Measurements from ENCODE around the gene EXOC4.

Gene EXOC4

DNA sequence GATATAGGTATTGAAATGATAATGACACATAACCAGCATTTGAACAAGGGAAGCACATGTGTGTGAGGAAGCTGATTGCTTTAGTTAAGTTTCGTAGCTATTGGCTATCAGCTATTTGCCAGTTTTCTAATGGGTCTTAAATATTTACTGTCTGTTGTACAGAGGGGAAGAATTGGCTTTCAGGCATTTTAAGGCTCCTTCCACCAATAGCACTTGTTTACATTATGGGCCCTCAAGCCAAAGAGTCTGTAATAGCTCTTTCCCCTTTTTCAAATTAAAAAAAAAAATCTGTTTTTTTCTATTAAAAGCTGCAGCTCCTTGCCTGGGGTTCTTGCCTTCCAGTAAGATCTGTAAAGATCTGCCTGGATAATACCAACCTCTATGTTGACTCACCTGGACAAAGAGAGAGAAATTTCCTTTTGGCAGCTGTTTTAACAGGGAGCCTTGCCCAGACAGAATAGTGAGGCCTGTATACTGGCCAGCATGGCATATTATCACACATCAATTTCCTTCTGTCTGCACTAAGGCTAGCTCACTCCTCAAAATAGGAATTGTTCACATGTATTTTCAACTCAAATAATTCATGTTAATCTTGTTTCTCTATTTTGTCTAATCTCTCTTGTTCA is 769.5 kb downstream of the EXOC4 start:
- TF ChIP-seq Cebpa-rat (IDR thresholded peaks at IDR 0.05) = no peak
- Histone ChIP-seq H3K4me3 (no peak overlapping the region), H3K4me2 (no peak overlapping the region), H3K9ac (no peak overlapping the region), H3K36me3 (no peaks in the 10 kb centered on the region), H3K27ac (no peak overlapping the region), H3K4me1 (no peaks in the 10 kb centered on the region), H4K20me1 (no peaks in the 10 kb centered on the region), H3K9me3 (no peaks in the 10 kb centered on the region), H3K27me3 (no peaks in the 10 kb centered on the region)

DNA sequence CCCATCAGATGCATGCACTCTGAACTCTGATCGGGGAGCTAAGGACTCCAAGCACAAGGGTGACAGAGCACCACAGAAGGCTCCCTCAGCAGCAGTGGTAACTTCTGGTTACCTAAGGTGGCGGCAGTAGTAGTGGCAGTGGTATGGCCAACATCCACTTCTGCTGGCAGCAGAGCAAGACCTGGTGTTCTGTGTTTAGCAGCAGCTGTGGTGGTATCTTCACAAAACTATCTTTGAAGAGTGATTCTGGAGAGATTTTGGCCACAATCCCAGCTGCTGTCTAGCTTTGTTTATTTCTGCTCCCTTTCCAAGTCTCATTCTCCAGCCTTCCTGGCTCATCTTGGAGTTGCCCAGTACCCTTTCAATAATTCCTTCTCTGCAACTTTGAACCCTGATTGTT is 771.9 kb downstream of the EXOC4 start:
- Histone ChIP-seq H3K9me3 (peaks cover 12% of the 10 kb centered on the region), H3K4me2 (no peak overlapping the region), H3K27ac (no peak overlapping the region), H3K27me3 (no peaks in the 10 kb centered on the region), H3K36me3 (peaks cover 15% of the 10 kb centered on the region; the same call in 1 of the 2 replicates), H3K9ac (no peak overlapping the region), H3K4me1 (no peaks in the 10 kb centered on the region), H3K4me3 (no peak overlapping the region), H4K20me1 (no peaks in the 10 kb centered on the region)
- no peak for TF ChIP-seq Cebpa-rat (IDR thresholded peaks at IDR 0.05)

DNA sequence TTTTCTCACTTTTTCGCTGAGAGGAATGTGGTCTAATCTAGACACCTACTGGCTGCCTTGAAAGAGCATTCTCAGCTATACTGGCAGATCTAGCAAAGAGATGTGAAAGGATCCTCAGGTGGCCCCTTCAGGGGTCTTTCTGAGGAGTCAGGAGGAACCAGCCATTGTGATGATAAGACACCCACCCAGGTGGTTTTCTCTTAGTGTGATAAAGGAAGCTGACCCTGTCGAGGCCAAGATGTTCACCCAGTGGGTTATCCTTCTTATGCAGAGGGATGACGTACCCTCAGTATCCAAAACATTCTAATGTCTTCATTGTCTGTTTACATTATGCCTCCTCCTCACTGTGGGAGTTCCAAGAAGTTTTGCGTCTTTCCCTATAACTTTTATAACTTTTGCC is 776.0 kb downstream of the EXOC4 start:
- peaks cover 15% of the 10 kb centered on the region for H3K36me3 ChIP-seq
- no peak for TF ChIP-seq Cebpa-rat (IDR thresholded peaks at IDR 0.05)
- no peaks in the 10 kb centered on the region for H3K27me3 ChIP-seq
- H3K9ac ChIP-seq = no peak overlapping the region
- no peaks in the 10 kb centered on the region for H3K4me1 ChIP-seq
- peaks cover 18% of the 10 kb centered on the region for H3K9me3 ChIP-seq
- no peaks in the 10 kb centered on the region for H4K20me1 ChIP-seq
- no peak overlapping the region for H3K27ac ChIP-seq
- no peak overlapping the region for H3K4me3 ChIP-seq
- H3K4me2 ChIP-seq = no peak overlapping the region

DNA sequence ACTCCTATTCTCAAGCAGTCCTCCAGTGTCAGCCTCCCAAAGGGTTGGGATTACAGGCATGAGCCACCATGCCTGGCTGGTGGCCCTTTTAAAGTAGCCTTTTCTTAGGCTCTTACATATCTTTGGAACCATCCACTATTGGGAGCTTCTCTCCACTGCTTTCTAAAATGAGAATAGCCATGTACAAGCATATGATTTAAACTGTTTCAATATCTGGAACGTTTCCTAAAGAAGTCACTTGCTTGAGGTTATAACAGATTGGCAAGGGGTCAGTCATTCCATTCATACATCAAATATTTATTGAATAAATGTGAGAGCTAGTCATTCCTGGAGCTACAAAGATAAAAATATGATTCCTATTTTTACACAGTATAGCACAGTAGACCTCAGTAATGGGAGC is 776.9 kb downstream of the EXOC4 start:
- H3K4me1 ChIP-seq = no peaks in the 10 kb centered on the region
- no peak for TF ChIP-seq Cebpa-rat (IDR thresholded peaks at IDR 0.05)
- peaks cover 18% of the 10 kb centered on the region for H3K9me3 ChIP-seq
- H3K27ac ChIP-seq = no peak overlapping the region
- no peak overlapping the region for H3K9ac ChIP-seq
- no peaks in the 10 kb centered on the region for H4K20me1 ChIP-seq
- H3K4me3 ChIP-seq = no peak overlapping the region
- no peaks in the 10 kb centered on the region for H3K27me3 ChIP-seq
- peaks cover 15% of the 10 kb centered on the region for H3K36me3 ChIP-seq
- no peak overlapping the region for H3K4me2 ChIP-seq

DNA sequence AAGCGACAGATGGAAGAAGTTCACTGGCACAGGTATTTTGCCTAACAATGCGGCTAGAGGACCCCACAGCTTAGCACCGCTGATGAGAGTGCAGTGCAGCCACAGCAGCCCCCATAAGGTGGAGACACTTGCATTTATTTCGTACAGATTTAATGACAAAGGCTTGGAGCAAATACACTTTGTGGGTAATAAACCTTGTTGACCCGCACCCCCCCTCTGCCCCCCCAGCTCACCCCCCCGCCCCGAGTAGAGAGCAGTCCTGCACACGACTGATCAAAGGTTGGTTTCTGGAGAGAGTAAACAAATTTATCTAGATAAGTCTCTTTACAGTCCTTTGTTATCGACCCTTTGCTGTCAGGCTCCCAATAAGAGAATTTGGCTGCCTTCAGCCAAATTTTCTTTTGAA is 777.6 kb downstream of the EXOC4 start:
- H3K9me3 ChIP-seq = peaks cover 18% of the 10 kb centered on the region
- peaks cover 15% of the 10 kb centered on the region for H3K36me3 ChIP-seq
- H3K4me3 ChIP-seq = no peak overlapping the region
- H3K27me3 ChIP-seq = no peaks in the 10 kb centered on the region
- H3K27ac ChIP-seq = no peak overlapping the region
- H3K9ac ChIP-seq = no peak overlapping the region
- TF ChIP-seq Cebpa-rat (IDR thresholded peaks at IDR 0.05) = no peak
- no peaks in the 10 kb centered on the region for H4K20me1 ChIP-seq
- H3K4me2 ChIP-seq = no peak overlapping the region
- no peaks in the 10 kb centered on the region for H3K4me1 ChIP-seq

DNA sequence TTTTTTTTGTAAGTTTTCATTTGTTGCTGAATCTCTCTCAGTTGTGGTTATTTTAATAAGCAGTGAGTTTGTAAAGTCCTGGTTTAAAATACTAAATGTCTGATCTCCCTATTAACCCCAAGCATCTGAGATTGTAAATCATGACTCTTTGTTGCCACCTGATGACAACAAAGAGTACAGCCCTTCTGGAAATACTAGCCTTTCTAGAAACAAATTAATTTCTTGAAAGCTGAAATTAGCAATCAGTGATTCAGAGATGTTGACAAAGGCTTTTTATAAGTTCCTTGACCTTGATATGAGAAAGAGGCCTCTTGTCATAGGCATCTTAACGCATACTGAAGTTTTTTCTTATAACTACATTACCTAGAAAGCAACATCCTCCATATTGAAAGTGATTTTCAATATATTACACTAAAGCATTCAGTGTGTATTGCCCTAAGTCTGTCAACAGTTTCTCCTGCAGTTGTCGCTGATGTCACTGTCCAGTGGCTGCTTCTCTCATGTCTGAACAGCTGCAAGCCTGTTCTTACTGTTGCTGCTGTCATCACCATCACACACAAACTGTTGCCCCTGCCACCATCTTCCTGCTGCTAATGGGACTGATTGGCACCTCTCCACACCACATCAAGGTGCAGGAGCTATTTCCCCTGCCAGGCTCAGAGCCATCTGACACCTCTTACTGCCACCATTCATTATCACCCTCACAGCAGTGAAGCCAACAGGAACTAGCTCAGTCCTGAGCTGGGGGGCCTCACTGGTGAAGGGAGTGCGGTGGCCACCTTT is 779.1 kb downstream of the EXOC4 start:
- no peak for TF ChIP-seq Cebpa-rat (IDR thresholded peaks at IDR 0.05)
- Histone ChIP-seq H3K9me3 (peaks cover 18% of the 10 kb centered on the region), H3K36me3 (peaks cover 15% of the 10 kb centered on the region), H4K20me1 (no peaks in the 10 kb centered on the region), H3K4me1 (no peaks in the 10 kb centered on the region), H3K4me3 (no peak overlapping the region), H3K4me2 (no peak overlapping the region), H3K9ac (no peak overlapping the region), H3K27me3 (no peaks in the 10 kb centered on the region), H3K27ac (no peak overlapping the region)

DNA sequence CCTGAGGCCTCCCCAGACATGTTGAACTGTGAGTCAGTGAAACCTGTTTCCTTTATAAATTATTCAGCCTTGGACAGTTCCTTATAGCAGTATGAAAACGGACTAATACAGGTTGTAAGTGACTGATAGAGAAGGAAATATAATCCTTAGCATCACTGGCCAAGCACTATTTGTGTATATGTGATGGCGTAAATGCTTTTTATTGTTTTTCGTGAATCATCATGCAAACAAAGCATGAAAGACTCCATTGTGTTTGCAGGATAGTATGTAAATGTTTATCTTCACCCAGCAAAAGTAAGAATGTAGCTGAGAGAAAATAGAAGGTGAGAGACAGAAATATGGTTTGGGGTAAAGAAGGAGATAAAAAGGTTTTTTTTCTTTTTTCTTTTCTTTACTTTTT is 781.8 kb downstream of the EXOC4 start:
- Histone ChIP-seq H3K27me3 (no peaks in the 10 kb centered on the region), H3K36me3 (peaks cover 1% of the 10 kb centered on the region; the same call in 1 of the 2 replicates), H4K20me1 (no peaks in the 10 kb centered on the region), H3K9me3 (peaks cover 8% of the 10 kb centered on the region), H3K9ac (no peak overlapping the region), H3K4me2 (no peak overlapping the region), H3K27ac (no peak overlapping the region), H3K4me3 (no peak overlapping the region), H3K4me1 (no peaks in the 10 kb centered on the region)
- TF ChIP-seq Cebpa-rat (IDR thresholded peaks at IDR 0.05) = no peak

DNA sequence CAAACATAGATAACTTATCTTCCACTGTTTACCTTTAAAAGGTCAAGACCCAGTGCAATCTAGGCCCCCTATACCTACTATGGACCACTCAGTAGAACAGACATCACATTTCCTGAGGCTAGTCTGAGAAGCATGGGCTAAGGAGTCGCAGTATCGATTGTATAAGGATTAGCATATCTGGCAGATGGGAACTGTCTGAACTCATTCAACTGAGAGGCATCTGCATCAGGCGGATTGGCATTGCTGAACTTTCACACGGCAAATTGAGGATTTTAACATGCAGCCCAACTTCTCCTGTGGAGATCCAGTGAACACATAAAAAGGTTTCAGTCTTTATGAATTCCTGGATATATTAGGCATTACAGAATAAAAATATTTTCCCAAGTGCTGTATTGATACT is 785.1 kb downstream of the EXOC4 start:
- Histone ChIP-seq H3K9me3 (no peaks in the 10 kb centered on the region), H3K27ac (no peak overlapping the region), H3K36me3 (no peaks in the 10 kb centered on the region), H3K9ac (no peak overlapping the region), H4K20me1 (no peaks in the 10 kb centered on the region), H3K27me3 (no peaks in the 10 kb centered on the region), H3K4me1 (no peaks in the 10 kb centered on the region), H3K4me2 (no peak overlapping the region), H3K4me3 (no peak overlapping the region)
- no peak for TF ChIP-seq Cebpa-rat (IDR thresholded peaks at IDR 0.05)

DNA sequence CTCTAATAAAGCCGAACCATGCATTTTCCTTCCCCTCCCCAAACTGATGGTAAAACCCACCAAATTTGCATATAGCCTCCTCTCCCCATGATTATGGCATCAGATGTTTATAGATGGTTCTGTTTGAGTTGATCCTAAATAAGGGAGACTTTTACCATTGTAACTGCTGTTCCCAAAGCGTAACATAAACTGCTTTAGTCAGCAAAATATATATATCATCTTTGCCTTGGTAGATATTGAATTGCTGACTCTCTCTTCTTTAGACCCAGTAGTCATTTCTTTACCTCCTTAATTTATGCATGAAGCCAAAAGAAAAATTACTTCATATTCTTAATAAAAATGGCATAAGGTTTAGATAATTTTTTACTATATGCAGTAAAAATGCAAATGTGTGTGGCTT is 788.1 kb downstream of the EXOC4 start:
- Histone ChIP-seq H3K27me3 (no peaks in the 10 kb centered on the region), H3K4me1 (no peaks in the 10 kb centered on the region), H3K36me3 (no peaks in the 10 kb centered on the region), H3K4me3 (no peak overlapping the region), H3K9ac (no peak overlapping the region), H3K27ac (no peak overlapping the region), H4K20me1 (no peaks in the 10 kb centered on the region), H3K9me3 (no peaks in the 10 kb centered on the region), H3K4me2 (no peak overlapping the region)
- no peak for TF ChIP-seq Cebpa-rat (IDR thresholded peaks at IDR 0.05)

DNA sequence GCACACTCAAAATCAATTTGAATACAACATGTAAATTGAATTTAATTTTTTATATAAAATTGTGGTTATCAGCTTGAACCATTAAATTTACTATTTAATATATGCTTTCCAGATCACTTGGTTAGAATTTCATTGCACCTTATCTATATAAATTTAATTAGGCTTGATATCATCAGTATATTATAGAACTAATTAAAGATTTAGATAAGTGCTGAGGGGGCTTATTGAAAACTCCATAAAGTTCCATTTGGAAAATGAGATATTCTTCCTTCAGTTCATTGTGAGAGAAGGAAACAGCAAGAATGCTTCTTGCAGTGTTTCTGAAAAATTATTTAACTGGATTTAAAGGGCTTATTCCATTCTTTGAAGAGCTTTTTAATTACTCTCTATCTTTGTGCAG is 788.6 kb downstream of the EXOC4 start:
- H3K27me3 ChIP-seq = no peaks in the 10 kb centered on the region
- no peak overlapping the region for H3K9ac ChIP-seq
- H3K36me3 ChIP-seq = no peaks in the 10 kb centered on the region
- H3K4me2 ChIP-seq = no peak overlapping the region
- H3K4me3 ChIP-seq = no peak overlapping the region
- TF ChIP-seq Cebpa-rat (IDR thresholded peaks at IDR 0.05) = no peak
- no peaks in the 10 kb centered on the region for H3K9me3 ChIP-seq
- H3K4me1 ChIP-seq = no peaks in the 10 kb centered on the region
- H4K20me1 ChIP-seq = no peaks in the 10 kb centered on the region
- no peak overlapping the region for H3K27ac ChIP-seq

All from BLaER1 (cell line).